HG03135 (cell line): ENCODE results near the gene TFAP2A.

Experiments used
- ATAC-seq: cut with Tn5 transposase; IDR thresholded peaks from one replicate; pipeline ENCODE4 v1.9.1; 2021; ENCODE audit warnings: mild to moderate bottlenecking, moderate library complexity; ENCODE audit not compliant: unreplicated experiment

The TFAP2A gene

GRCh38 chr6:10414756-10415616, at the start of gene TFAP2A:
Gene TFAP2A (minus strand): TSS chr6:10415074. CDS start chr6:10414991, 83 bp downstream.
- no peak for ATAC-seq

DNA sequence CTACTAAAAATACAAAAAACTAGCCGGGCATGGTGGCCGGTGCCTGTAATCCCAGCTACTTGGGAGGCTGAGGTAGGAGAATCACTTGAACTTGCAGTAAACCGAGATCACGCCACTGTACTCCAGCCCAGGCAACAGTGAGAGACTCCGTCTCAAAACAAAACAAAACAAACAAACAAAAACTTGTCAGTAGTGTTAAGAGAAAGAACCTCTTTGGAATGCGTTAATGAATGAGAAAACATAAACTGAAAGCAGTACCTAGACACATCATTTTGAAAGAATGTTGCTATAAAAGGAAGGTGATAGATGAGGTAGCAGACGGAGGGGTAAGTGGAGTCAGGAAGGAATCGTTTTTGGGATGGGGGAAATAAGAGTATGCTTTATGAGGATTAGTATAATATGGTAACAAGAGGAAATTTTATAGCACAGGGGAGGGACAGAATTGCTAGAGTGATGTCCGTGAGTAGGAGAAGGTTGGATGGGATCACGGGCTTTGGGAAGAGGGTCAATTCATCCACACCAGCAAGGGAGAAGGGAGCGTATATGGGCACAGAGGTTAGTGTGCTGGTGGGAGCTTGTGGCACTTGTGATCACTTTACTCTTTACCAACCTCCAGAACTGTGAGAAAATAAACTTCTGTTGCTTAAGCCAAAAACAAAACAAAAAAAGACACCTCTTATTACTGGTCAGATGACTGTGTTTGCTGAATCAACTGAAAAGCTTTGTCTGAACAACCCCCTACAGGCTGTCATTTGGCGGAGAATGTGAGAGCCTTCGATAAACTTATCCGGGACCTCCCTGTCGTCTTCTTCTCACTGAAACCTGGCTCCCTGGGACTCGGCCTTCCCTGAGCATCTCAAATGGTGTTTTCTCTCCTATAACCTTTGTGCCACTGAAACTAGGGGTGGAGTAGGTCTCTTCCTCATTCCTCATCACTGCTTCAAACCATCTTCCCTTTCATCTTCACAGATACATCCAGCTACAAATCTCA, 48.9 kb upstream of the TFAP2A start:
- ATAC-seq, result no peak

DNA sequence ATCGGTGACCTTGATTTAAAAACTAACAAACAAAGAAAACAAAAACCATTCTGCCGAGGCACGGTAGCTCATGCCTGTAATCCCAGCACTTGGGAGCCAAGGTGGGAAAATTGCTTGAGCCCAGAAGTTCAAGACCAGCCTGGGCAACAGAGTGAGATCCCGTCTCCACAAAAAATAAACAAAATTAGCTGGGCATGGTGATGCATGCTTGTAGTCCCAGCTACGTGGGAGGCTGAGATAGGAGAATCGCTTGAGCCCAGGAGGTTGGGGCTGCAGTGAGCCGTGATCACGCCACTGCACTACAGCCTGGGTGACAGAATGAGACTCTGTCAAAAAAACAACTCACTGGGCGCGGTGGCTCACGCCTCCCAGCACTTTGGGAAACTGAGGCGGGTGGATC, 48.2 kb upstream of the TFAP2A start:
- no peak for ATAC-seq

- ATAC-seq, result no peak
Observed at GRCh38 chr6:10461850-10462249, 47.0 kb upstream of the TFAP2A start.

DNA sequence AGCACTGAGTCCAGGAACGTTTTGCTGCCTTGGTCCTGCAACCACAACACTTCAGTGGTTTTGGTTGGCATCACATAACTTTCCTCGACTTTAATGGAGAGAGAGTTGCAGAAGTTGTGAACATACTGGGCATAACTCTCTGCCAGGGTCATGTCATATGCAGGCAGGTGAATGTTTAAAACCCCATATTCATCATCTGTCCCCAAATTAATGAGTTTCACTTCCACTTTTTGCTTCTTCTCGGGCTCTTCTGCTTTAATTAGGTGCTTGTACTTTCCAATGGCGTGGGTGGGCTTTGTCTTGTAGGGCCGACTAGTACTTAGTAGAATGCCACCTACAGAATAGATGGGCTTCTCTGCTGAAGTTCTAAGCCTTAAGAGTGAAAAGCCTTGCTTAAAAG, 45.2 kb upstream of the TFAP2A start:
- ATAC-seq, result peak; percentile 92

GRCh38 chr6:10458287-10458686, 43.4 kb upstream of the TFAP2A start:
- ATAC-seq, result no peak

- no peak for ATAC-seq
Observed at GRCh38 chr6:10453596-10453995, 38.7 kb upstream of the TFAP2A start.

GRCh38 chr6:10451828-10452509, 37.1 kb upstream of the TFAP2A start:
- no peak for ATAC-seq

DNA sequence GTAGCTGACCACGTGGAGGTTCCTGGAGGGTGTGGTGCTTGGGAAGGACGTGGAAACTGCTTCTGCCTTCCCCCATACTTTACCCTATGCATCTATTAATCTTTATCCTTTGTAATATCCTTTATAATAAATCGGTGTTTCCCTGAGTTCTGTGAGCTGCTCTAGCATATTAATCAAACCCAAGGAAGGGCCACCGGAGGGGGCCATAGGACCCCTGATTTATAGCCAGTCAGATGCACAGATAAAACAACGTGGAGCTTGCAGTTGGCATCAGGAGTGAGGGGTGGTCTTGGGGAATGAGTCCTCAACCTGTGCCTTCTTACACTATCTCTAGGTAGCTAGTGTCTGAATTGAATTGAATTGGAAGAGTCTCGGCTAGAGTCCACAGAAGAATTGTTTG, 36.5 kb upstream of the TFAP2A start:
- ATAC-seq, result no peak

- no peak for ATAC-seq
Observed at GRCh38 chr6:10449751-10450150, 34.9 kb upstream of the TFAP2A start.

GRCh38 chr6:10448096-10448495, 33.2 kb upstream of the TFAP2A start:
- ATAC-seq, result no peak

DNA sequence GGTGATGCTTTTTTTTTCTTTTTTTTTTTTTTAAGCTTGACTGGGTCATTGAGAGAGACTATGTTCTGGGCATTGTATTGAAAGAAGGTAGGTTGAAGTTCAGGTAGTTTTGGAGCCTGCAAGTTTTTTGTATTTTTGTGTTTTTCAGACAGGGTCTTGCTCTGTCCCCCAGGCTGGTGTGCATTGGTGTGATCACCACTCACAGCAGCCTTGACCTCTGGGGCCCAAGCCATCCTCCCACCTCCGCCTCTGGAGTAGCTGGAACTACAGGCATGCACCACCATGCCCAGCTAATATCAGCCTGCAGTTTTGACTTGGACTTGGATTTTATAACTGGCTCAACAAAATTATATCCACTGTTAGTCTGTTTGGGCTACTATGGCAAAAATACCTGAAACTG, 31.7 kb upstream of the TFAP2A start:
- ATAC-seq, result no peak

DNA sequence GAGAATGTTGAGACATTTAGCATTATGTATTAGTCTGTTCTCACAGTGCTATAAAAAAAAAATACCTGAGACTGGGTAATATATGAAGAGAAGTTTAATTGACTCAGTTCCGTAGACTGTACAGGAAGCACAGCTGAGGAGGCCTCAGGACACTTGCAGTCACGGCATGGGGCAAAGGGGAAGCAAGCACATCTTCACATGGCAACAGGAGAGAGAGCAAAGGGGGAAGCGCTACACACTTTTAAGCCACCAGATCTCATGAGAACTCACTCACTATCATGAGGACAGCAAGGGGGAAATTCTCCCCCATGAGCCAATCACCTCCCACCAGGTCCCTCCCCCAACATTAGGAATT, 26.8 kb upstream of the TFAP2A start:
- ATAC-seq, result no peak

DNA sequence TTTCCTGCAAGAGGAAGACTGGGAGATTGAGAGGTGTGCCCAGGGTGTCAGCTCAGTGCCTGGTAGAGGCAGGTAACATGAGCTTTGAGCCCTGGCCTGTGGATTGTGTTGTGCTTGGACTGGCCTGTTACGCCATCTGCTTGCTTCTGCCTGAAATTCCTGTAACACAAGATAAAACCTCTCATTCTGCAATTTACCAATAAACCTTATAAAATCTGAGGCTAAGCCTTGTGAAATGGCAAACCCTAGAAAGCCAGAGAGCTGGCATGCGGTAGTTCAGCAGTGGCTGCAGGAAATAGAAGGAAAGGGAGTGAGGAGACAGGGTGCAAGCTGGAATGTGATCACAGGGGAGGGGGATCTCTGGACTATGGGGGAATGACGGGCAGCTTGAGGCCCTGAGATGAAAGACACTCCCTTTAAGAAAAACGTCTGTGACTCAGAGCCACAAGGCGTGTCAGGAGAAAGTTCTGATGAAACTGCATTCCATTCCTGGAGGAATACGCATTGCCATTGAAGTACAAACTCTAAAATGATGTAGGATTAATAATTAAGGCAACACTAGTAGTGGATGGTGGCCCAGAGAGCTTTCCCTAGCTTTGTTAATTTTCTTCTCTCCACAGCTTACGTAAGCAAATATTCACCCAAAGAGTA, 26.3 kb upstream of the TFAP2A start:
- no peak for ATAC-seq

DNA sequence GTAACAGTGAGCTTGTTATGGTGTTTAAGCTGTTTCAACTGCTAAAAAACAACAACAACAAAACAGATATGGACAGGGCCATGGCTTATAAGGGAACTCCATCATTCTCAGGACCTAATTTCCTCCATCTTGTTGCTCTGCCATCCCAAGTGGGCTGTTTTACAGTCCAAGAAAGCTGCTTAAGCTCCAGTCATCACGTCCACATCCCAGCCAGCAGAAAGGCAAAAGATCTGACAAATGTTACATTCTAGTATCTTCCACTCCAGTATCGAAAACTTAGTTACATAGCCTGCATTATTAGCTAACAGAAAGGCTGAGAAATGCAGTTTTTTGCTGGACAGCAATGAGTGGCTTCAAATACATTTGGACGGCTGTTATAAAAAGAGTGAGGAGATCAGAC, 23.0 kb upstream of the TFAP2A start:
- no peak for ATAC-seq

DNA sequence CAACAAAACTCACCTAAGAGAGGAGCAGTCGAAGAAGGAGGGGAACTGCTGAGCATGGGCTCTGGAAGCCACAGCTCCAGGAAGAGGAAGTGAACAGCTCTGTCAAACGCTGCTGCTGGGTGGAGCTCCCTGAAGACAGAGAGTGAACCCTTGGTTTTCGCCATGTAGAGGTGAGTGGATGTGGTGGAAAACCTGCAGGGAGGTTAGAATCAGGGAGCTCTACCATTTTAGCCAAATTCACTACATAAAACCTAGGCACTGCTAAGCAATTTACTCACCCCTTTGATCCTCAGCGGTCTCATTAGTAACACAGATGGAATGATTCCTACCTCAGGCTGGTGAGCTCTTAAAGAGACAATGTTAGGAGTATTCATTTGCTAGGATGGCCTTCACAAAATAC, 19.4 kb upstream of the TFAP2A start:
- no peak for ATAC-seq

- ATAC-seq, result no peak
Observed at GRCh38 chr6:10433322-10433721, 18.4 kb upstream of the TFAP2A start.

DNA sequence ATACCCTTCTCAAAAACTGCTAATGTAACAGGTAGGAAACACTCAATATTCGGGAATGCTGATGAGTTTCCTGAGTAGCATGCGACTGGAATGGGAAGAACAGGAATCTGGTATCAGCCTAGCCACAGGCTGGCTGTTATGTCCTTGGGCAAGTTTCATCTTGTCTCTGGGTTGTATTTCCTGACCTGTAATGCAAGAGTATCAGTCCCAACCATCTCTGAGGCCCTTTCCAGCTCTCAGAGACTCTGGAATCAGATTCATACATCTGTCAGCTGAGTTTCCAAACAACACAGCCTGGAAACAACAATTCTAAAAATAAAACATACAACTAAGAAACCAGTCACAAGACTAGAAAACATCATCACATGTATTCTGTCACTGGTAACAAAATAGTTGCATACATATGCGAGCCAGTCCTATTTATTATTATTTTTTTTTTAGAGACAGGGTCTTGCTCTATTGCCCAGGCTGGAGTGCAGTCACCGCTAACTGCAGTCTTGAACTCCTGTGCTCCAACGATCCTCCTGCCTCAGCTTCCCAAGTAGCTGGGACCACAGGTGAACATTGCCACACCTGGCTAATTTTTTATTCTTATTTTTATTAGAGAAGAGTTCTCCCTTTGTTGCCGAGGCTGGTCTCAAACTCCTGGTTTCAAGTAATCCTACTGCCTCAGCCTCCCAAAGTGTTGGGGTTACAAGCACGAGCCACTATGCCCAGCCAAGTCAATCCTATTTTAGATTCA, 16.7 kb upstream of the TFAP2A start:
- ATAC-seq, result no peak

- ATAC-seq, result no peak
Observed at GRCh38 chr6:10429638-10430427, 15.0 kb upstream of the TFAP2A start.
